ENCODE data around the gene PCDHGB1. TPM values are rescaled to one million over a fixed set of nuclear protein-coding genes. Genes with fewer than 3 reads are reported as not detected.
"Not testable (repeated sequence)": the region's sequence is repeated elsewhere in the genome, so short reads cannot be mapped to it uniquely, and the experiment has no call there.

The PCDHGB1 gene
- total RNA-seq, 2 experiments from 2014 or later: not detected

DNA sequence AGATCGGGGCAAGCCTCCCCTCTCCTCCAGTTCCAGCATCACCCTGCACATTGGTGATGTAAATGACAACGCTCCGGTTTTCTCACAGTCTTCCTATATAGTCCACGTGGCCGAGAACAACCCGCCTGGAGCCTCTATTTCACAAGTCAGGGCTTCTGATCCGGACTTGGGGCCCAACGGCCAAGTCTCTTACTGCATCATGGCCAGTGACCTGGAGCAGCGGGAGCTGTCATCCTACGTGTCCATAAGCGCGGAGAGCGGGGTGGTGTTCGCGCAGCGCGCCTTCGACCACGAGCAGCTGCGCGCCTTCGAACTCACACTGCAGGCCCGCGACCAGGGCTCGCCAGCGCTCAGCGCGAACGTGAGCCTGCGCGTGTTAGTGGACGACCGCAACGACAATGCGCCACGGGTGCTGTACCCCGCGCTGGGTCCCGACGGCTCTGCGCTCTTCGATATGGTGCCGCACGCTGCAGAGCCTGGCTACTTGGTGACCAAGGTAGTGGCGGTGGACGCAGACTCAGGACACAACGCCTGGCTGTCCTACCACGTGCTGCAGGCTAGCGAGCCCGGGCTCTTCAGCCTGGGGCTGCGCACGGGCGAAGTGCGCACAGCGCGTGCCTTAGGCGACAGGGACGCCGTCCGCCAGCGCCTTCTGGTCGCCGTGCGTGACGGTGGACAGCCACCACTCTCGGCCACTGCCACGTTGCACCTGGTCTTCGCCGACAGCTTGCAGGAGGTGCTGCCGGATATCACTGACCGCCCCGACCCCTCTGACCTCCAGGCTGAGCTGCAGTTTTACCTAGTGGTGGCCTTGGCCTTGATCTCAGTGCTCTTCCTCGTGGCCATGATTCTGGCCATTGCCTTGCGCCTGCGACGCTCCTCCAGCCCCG is 39.5 kb downstream of the PCDHGB1 start:
- TF ChIP-seq, protein P1, sequence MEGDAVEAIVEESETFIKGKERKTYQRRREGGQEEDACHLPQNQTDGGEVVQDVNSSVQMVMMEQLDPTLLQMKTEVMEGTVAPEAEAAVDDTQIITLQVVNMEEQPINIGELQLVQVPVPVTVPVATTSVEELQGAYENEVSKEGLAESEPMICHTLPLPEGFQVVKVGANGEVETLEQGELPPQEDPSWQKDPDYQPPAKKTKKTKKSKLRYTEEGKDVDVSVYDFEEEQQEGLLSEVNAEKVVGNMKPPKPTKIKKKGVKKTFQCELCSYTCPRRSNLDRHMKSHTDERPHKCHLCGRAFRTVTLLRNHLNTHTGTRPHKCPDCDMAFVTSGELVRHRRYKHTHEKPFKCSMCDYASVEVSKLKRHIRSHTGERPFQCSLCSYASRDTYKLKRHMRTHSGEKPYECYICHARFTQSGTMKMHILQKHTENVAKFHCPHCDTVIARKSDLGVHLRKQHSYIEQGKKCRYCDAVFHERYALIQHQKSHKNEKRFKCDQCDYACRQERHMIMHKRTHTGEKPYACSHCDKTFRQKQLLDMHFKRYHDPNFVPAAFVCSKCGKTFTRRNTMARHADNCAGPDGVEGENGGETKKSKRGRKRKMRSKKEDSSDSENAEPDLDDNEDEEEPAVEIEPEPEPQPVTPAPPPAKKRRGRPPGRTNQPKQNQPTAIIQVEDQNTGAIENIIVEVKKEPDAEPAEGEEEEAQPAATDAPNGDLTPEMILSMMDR (IDR thresholded peaks at IDR 0.05): no peak
- ATAC-seq: no peak
- H3K36me3 Mint-ChIP-seq (ENCODE audit: low read depth): peaks cover 20% of the 10 kb centered on the region
- H3K9me3 Mint-ChIP-seq: peaks cover 41% of the 10 kb centered on the region
- intact Hi-C loops (cut with micrococcal nuclease): no loop called here
- no peak overlapping the region for H3K4me3 Mint-ChIP-seq
- H3K27ac Mint-ChIP-seq: no peak overlapping the region
- H3K27me3 Mint-ChIP-seq: peaks cover 67% of the 10 kb centered on the region
- ChIA-PET CTCF (interaction anchor here (0.7 to 1.5 kb wide), 9 partner anchors 15 to 202 kb away, joined by 3 to 5 read pairs (median 3); partner anchors contain the start of genes PCDHGA11, PCDHGA3, PCDHGB3 and PCDHGB6), POLR2A (no interaction called here)
- peaks cover 2% of the 10 kb centered on the region for H3K4me1 Mint-ChIP-seq (ENCODE audit: low read depth)
- DNase-seq: no peak

DNA sequence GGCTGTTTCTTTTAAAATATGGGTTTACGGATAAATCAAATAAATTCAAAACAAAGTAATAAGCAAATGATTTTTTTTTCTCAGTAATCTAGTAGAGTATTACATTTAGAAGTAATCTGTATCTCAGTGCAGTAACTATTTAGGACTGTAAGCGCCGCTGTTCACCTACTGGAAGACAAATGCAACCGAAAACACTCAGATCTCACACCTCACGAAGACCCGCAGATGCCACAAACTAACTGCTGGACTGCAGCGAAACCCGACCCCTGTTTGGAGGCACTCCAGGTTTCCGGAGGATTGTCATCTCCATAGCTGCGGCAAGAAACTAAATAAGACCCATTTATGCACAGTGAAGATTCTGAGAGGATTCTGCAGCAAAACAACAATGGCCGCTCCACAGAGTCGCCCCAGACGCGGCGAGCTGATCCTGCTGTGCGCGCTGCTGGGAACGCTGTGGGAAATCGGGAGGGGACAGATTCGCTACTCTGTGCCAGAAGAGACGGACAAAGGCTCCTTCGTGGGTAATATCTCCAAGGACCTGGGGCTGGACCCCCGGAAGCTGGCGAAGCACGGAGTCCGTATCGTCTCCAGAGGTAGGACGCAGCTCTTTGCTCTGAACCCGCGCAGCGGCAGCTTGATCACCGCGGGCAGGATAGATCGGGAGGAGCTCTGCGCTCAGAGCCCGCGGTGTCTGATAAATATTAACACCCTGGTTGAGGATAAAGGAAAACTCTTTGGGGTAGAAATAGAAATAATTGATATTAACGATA is 42.7 kb downstream of the PCDHGB1 start, which contains the start of gene PCDHGA8:
TSS of gene PCDHGA8 (plus strand) at position 205 of the 770 bp plus-strand sequence. CDS start at position 386, 181 bp downstream.
- Mint-ChIP-seq H3K4me1 (ENCODE audit: low read depth) (peaks cover 2% of the 10 kb centered on the region), H3K27me3 (peaks cover 57% of the 10 kb centered on the region), H3K27ac (no peak within 1 kb of the TSS), H3K36me3 (ENCODE audit: low read depth) (peaks cover 19% of the 10 kb centered on the region), H3K9me3 (peaks cover 31% of the 10 kb centered on the region), H3K4me3 (no peak within 1 kb of the TSS)
- intact Hi-C loops (cut with micrococcal nuclease): no loop called here
- ChIA-PET POLR2A (no interaction called here), CTCF (interaction anchor here (1.0 to 2.2 kb wide), 9 partner anchors 15 to 206 kb away, joined by 3 to 9 read pairs (median 3); partner anchors contain the start of genes PCDHB9, PCDHGA1, PCDHGA10 and PCDHGA11)
- no peak for ATAC-seq
- TF ChIP-seq, protein P1 (IDR thresholded peaks at IDR 0.05): peak; percentile 33
- DNase-seq: no peak

DNA sequence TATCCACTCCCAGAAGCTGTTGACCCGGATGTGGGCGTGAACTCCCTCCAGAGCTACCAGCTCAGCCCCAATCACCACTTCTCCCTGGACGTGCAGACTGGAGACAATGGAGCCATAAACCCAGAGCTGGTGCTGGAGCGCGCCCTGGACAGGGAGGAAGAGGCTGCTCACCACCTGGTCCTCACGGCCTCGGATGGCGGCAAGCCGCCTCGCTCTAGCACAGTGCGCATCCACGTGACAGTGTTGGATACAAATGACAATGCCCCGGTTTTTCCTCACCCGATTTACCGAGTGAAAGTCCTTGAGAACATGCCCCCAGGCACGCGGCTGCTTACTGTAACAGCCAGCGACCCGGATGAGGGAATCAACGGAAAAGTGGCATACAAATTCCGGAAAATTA is 43.4 kb downstream of the PCDHGB1 start:
- DNase-seq: no peak
- Mint-ChIP-seq H3K27ac (no peak overlapping the region), H3K9me3 (peaks cover 29% of the 10 kb centered on the region), H3K4me1 (ENCODE audit: low read depth) (peaks cover 2% of the 10 kb centered on the region), H3K27me3 (peaks cover 57% of the 10 kb centered on the region), H3K36me3 (ENCODE audit: low read depth) (peaks cover 19% of the 10 kb centered on the region), H3K4me3 (no peak overlapping the region)
- ATAC-seq: no peak
- POLR2A ChIA-PET: no interaction called here
- CTCF ChIA-PET: interaction anchor here (0.6 to 2.2 kb wide), 6 partner anchors 14 to 92 kb away, joined by 3 to 9 read pairs (median 3); partner anchors contain the start of genes PCDHGA1, PCDHGA10, PCDHGA12 and PCDHGB6
- TF ChIP-seq, protein P1 (IDR thresholded peaks at IDR 0.05): no peak
- intact Hi-C loops (cut with micrococcal nuclease): no loop called here

DNA sequence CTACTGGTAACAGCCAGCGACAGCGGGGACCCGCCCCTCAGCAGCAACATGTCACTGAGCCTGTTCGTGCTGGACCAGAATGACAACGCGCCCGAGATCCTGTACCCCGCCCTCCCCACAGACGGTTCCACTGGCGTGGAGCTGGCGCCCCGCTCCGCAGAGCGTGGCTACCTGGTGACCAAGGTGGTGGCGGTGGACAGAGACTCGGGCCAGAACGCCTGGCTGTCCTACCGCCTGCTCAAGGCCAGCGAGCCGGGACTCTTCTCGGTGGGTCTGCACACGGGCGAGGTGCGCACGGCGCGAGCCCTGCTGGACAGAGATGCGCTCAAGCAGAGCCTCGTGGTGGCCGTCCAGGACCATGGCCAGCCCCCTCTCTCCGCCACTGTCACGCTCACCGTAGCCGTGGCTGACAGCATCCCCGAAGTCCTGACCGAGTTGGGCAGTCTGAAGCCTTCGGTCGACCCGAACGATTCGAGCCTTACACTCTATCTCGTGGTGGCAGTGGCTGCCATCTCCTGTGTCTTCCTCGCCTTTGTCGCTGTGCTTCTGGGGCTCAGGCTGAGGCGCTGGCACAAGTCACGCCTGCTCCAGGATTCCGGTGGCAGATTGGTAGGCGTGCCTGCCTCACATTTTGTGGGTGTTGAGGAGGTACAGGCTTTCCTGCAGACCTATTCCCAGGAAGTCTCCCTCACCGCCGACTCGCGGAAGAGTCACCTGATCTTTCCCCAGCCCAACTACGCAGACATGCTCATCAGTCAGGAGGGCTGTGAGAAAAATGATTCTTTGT is 44.7 kb downstream of the PCDHGB1 start:
- H3K4me1 Mint-ChIP-seq (ENCODE audit: low read depth); H3K4me3 Mint-ChIP-seq; H3K27ac Mint-ChIP-seq; ATAC-seq; POLR2A ChIA-PET; DNase-seq; intact Hi-C loops (cut with micrococcal nuclease): not testable (repeated sequence)
- H3K9me3 Mint-ChIP-seq: peaks cover 29% of the 10 kb centered on the region
- CTCF ChIA-PET: interaction anchor here (3.6 kb wide), 1 partner anchor 19 kb away, joined by 19 read pairs; the partner anchor contains the start of gene PCDHGA10
- H3K36me3 Mint-ChIP-seq (ENCODE audit: low read depth): peaks cover 23% of the 10 kb centered on the region
- peaks cover 55% of the 10 kb centered on the region for H3K27me3 Mint-ChIP-seq

Measured in activated CD8-positive, alpha-beta T cell treated with anti-CD3 and anti-CD28 coated beads for 36 hours (primary cell).